ENCODE data around the gene C11orf86.

C11orf86 gene

DNA sequence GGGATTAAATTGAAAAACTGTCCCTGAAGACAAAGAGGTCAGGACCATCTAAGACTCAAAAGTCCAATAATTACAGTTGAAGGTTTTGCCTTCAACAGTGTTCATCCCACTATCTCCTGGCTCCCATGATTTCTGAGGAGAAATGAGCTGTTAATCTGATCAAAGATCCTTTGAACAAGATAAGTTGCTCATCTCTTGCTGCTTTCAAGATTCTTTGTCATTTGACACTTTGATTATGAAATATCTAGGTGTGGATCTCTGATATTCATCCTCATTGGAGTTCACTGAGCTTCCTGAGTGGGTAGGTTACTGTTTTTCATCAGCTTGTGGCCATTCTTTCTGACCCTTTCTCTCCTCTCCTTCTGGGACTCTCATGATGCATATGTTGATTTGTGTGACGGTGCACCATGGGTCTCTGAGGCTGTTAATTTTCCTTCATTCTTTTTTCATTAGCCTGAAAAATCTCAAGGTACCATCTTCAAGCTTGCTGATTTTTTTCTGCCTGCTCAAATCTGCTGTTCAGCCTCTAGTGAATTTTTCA lies 37.8 kb upstream of the C11orf86 start:
- H3K4me3 ChIP-seq (replicated peaks; ENCODE audit: low read depth, low read length), result no peak overlapping the region
- TF ChIP-seq CTCF (IDR thresholded peaks at IDR 0.05; ENCODE audit: low read depth, low read length, missing control alignments), result no peak
- no peak for DNase-seq (ENCODE audit: extremely low read depth, low read depth)

- no peak for TF ChIP-seq CTCF (IDR thresholded peaks at IDR 0.05; ENCODE audit: low read depth, low read length, missing control alignments)
These were observed 36.4 kb upstream of the C11orf86 start for GRCh38 chr11:66938582-66939135.

GRCh38 chr11:66950112-66950535 lies 25.0 kb upstream of the C11orf86 start:
- no peak for DNase-seq (ENCODE audit: extremely low read depth, low read depth)

More at GRCh38 chr11:66938582-66939135, 36.4 kb upstream of the C11orf86 start:
- DNase-seq (ENCODE audit: extremely low read depth, low read depth), result no peak
- H3K4me3 ChIP-seq (replicated peaks; ENCODE audit: low read depth, low read length), result no peak overlapping the region

GRCh38 chr11:66951135-66951534 lies 24.0 kb upstream of the C11orf86 start:
- DNase-seq (ENCODE audit: extremely low read depth, low read depth), result no peak
- no peak for TF ChIP-seq CTCF (IDR thresholded peaks at IDR 0.05; ENCODE audit: low read depth, low read length, missing control alignments)
- H3K4me3 ChIP-seq (replicated peaks; ENCODE audit: low read depth, low read length), result no peak overlapping the region

More at GRCh38 chr11:66950112-66950535, 25.0 kb upstream of the C11orf86 start:
- TF ChIP-seq CTCF (IDR thresholded peaks at IDR 0.05; ENCODE audit: low read depth, low read length, missing control alignments), result no peak
- no peak overlapping the region for H3K4me3 ChIP-seq (replicated peaks; ENCODE audit: low read depth, low read length)

- DNase-seq (ENCODE audit: extremely low read depth, low read depth), result peak; percentile 70
- no peak for TF ChIP-seq CTCF (IDR thresholded peaks at IDR 0.05; ENCODE audit: low read depth, low read length, missing control alignments)
- no peak overlapping the region for H3K4me3 ChIP-seq (replicated peaks; ENCODE audit: low read depth, low read length)
These were observed 23.2 kb upstream of the C11orf86 start for GRCh38 chr11:66951927-66952337.

DNA sequence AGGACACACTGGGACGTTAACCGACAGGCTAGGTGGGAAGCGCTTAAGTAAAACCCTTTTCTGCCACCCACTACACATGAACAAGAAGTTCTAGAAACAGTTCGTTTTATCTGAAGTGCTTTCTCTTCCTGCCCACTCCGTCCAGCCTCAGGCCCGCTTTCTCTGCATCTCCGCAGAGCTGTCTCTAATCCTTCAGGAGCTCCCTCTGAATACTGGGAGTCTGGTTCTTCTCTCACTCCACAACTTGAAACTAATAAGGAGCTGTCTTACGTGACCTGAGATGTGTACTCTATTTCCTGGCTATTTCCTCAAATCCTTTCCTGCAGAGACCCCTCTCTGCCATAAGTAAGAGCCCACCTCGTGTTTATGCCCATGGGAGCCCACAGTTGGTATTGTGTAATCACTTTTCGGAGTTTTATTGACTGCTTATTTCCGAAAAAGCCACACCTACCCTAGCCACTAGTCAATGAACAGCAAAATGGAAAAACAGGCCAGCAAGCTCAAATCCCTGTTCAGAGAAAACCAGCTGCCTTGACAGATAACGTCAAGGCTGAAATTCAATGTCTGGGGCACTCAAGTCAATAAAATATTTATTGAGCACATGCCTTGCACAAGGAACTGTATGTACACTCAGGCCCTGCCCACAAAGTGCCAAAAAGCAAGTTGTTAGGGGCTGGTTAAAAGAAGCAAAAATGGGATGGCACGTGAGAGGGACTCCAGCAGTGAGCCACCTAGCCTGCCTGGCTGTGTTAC lies 21.8 kb upstream of the C11orf86 start:
- H3K4me3 ChIP-seq (replicated peaks; ENCODE audit: low read depth, low read length), result no peak overlapping the region
- TF ChIP-seq CTCF (IDR thresholded peaks at IDR 0.05; ENCODE audit: low read depth, low read length, missing control alignments), result no peak

More for the DNA sequence above, 21.8 kb upstream of the C11orf86 start:
- DNase-seq (ENCODE audit: extremely low read depth, low read depth), result no peak
